Measurements from ENCODE around the gene OTULIN.
A peak's percentile ranks its signal among the peaks of the same experiment; 100 is the strongest.

OTULIN gene

DNA sequence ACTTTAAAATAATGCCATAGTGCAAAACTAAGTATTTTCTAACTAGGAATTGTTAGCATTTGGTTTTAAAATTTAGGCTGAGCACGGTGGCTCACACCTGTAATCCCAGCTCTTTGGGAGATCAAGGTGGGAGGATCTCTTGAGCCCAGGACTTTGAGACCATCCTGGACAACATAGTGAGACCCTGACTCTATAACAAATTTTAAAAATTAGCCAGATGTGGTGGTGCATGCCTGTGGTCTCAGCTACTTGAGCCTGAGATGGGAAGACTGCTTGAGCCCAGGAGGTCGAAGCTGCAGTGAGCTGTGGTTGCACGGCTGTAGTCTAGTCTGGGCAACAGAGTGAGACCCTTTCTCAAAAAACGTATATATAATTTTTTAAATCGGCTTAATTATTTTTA is 4.9 kb downstream of the OTULIN start:
- DNase-seq: no peak

DNA sequence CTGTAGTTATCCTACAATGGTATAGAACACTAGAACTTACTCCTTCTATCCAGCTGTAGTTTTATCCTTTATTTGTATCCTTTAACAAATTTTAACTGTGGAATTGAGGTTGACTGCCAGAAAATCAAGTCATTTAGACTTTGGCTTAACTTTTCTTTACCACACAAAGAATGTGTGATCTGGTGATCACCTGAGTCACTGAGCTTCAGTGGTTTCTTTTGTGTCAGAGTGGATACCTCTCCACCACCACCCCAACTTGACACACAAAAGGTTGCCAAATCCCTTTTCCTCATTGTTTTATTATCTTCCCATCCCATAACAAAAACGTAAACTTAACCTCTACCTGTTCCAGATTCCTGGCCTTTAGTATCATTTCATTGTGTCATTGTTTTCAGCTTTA is 5.5 kb downstream of the OTULIN start:
- no peak for DNase-seq

DNA sequence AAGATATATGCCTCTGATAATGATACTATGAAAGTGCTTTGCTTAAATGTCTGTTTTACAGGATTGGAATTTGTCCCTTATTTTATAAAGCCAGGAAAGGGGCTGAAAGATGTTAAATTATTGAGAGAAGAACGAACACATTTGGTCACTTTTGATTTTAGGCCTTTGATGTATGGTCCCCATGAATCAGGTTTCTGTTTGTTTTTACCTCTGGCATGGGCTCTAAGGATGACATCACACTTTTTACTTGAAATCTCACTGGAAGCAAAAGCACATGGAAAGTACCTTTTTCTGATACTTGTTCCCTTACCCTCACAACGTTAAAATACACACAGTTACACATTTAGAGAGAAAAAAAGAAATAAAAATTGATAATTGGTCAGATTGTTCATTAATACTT is 6.9 kb downstream of the OTULIN start:
- DNase-seq: no peak

DNA sequence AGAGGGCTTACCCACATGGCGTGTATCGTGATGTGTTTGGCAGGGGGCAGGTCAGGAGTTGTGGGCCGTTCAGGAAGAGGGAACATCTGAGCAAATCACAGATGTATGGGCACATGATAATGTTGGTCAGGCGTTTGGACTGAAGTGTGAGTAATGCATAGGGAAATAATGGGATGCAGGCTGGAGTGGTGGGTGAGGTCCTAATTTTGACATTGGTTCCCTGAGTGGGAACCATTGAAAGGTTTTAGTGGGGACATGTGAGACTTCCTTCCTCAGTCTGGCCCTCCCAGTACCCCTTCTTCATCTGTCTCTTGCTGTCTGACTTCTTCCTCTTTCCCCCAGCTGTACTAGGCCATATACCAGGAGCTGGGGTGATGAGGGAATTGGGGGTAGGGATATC is 7.6 kb downstream of the OTULIN start:
- no peak for DNase-seq

DNA sequence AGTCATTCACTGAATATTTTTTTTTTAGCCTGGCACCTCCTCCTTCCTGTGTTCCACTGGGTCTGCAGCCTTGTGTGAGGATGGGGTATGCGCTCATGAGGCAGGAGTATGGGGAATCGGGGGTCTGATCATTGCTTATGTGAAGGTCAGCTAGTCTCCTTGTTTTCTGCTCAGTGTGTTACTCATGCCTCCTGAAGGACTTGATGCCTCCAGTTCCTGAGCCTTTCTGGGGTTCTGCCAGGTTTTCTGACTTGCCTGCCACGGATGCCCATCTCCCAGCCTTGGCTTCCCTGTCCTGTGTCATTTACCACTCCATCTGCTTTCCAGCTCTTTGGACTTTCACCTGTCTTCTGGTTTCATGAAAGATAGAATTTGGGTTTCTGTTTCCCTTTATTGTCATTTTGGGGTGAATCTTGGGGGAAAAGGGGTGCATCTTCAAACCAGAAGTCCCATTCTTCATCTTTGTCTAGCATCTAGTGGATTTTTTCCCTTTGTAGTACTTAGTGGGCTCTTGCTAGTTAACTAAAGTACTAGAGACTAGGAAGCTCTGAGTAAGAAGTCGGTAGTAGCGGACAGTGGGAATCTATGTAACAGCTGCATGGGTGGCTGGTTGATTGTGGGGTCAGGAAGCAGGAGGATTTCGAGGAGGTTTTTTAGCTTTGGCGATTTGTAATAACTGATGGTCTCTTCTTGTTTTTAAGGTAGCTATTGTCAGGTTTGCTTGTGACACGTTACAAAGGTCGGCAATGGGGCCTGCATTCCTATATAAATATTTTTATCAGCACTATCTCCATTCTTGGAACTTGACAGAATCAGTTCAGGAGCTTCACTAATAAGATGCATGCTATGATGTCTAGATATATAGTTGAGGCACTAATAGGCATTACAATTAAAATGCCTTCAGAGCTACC is 8.2 kb downstream of the OTULIN start:
- no peak for DNase-seq

DNA sequence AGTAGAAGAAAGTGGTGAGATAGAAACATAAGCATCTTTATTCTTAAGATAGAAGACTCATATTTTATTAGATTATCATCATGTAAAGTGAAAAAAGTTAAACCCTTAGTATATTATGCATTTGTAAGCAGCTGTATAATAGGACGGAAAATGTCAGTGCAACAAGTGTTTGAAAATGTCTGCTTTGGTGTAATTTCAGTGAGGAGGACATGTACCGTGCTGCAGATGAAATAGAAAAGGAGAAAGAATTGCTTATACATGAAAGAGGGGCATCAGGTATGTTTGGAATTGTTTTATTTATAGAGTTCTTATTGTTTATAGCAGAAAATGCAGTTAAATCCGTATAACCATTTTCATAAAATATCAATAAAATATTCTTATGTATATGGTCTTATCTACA is 8.9 kb downstream of the OTULIN start:
- DNase-seq: no peak

DNA sequence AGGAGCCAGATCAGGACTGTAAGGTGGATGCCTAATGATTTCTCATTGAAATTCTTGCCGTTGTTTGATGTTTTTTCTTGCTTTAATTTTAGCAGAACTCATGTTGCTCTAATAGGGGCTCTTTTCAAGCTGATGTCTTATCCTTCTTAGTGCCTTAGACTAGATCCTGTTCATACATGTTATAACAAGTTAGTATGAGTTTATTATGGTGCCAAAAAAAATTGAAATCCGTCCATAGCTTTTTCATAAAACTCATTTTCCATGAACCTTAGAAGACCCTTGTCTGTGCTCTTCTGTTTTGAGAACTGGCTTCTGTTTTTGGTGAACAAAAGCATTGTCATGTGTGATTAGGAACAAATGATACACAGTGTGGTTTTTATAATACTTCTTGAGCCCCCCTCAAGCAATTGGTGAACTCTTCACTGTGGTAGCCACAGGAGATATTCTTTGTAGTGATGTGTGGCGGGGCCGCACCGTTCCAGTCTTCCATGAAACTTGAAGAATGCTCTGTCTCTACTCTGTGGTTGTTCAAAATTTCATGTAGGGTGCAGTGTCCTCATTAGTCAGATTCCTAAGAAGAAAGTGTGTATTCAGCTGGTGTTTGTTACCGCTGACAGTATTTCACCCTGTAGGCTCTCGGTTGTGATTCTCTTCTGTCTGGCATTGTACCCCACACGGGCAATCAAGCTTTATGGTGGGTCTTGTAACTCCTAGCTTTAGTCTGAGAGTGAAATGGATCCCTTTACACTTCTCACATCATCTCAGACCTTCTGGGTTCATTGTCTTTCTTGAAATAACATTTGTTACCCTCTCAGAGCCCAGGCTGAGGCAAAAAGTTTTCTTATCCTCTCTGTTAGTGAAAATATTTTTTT is 10.7 kb downstream of the OTULIN start:
- DNase-seq: no peak

DNA sequence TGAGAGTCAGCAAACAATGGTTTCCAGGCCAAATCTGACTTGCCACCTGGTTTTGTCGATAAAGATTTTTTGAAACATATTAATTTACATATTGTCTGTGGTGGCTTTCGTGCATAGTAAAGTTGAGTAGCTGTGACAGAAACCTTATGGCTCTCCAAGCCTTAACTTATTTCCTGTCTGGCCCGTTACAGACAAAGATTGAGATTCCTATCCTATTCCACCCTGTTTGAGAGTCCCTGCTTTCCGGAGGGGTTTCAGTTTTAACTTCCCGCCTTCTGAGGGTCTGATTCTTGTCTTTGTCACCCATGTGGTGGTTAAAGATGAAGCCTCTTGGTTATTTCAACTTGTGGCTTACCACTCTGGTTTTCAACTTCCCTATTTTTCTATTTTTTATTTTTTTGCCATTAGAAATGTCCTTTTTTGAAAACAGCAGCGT is 11.4 kb downstream of the OTULIN start:
- no peak for DNase-seq

DNA sequence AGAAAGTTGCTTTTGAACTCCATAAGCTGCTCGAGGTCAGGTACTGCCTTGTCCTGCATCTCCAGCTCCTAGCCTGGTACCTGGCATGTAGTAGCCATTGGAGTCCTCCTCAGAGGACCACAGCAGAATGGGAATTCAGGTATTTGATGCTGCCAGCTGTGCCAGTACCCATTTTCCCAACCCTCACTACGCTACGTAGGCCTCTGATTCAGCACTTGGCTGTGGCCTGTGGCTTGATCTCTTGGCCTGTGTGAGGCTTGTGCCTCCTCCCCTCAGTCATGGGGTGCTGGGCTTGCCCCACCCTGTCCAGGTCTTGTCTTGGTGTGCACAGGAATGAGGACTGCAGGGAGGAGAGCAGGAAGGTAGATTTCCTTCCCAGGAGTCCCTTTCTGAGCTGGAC is 11.8 kb downstream of the OTULIN start:
- DNase-seq: peak; percentile 68

DNA sequence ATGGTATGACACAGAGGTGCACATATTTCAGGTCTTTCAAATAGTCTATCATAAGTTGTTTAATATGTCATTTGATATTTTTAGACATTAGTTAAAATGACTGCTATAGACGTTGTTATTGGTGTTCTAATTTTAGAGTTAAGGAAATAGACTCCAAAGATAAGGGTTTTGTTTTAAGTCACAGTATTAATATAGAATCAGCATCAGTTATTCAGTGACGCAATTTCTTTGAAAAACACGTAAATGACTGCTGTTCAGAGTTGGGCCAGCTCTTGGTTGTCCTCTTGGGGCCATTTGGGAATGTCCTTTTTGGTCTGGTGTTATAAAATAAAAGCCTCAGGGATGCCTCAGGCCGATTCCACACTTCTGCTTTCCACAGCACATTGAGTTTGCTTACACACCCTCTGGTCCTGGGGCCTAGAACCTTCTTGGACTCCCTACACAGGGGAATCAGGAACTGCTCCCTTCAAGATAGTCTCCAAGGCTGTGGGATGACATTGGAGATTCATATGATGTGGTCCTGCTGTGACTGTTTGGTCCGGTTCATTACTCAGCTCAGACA is 14.3 kb downstream of the OTULIN start:
- no peak for DNase-seq

DNA sequence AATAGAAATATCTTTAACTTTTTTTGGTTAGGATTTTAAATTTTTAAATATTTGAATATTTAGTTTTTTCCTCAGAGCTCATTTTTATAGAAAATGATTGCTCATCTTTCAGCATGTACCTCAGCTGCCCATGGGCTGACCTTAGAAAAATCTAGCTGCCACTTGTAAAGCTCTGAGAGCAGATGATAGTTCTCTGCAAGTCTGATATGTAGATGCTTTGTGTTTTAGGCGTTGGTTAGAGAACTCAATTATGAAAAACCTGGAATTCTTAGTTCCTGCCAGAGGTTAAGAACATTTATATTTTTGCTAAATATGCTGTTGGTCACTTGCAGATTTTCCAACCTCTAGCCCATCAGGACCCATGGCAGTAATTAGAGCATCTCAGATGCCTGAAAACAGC is 15.1 kb downstream of the OTULIN start:
- no peak for DNase-seq

DNA sequence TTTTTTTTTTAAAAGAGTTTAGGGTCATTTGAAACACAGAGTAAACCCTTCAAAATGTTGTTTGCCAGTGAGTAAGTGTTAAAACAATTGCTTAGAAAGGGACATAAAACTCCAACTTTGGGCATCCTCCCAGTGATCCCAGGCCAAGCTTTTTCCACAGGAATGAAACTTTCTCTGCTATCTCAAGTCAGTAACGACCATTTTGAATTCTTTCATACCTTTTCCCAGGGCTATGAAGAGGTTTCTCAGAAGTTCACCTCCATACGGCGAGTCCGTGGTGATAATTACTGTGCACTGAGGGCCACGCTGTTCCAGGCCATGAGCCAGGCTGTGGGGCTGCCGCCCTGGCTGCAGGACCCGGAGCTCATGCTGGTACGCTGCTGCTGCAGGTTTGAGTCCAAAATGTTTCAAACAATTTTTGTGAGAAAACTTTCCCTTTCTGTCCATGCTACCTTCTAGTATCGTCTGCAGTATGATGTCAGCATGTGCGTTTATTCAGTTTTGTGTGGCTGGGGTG is 16.8 kb downstream of the OTULIN start:
- DNase-seq: no peak

DNA sequence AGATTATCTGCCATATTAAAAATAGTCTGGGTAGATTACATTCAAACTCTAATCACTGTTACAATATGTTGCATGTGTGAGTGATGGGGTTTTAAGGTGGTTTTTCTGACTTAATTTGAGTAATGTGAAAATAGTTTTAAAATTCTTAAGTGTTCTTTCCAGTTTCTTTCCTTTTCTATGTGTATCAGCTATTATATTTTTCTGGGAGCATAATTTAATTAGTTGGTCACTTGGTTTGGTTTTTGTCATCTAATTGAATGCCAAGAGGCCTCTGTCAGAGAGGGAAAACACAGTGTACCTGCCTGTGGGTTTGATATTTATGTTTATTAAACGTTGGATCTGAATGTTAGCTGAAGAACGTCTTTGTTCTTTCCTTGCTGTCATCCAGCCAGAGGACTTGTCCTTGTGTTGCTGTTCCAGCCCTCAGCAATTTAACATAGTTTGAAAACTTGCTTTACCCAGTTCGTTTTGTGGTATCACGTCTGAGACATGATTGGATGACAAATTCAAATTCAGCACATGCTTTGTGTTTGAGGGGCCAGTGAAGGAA is 19.5 kb downstream of the OTULIN start:
- no peak for DNase-seq

DNA sequence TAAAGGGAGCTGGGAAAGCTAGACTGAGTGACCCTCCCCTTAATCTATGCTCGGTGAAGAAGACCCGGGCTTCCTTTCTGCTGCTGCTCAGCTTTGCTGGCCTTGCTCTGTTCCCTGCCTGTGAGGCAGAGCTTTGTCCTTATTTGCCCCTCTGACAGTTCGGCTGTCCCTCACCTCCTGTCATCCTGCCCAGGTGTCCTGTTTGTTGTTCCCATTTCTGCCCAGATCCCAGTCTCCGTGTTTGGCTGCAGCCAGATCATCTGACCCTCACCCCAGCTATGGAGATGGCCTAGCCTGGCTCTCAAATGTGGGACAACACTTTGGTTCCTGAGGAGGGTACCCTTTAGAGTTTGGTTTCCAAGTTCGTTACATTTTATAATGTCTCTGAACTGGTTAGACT is 20.2 kb downstream of the OTULIN start:
- no peak for DNase-seq

DNA sequence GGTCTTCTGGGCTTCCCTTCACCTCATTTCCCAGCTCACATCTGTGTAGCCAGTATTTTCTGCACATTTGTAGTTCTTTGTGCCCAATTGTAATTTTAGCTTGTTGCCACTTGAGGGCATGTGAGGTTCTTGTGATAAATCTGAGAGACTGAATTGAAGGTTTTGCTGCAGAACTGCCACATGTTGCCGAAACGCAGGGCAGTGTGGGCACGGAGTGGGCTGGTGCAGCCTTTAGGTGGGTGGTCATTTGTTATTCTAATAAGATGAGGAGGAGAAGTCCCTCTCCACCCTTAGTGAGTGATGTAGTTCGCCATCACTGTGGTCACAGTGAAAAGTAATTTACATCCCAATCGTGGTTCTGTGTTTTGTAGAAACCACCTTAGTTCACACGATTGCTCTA is 21.2 kb downstream of the OTULIN start:
- no peak for DNase-seq

DNA sequence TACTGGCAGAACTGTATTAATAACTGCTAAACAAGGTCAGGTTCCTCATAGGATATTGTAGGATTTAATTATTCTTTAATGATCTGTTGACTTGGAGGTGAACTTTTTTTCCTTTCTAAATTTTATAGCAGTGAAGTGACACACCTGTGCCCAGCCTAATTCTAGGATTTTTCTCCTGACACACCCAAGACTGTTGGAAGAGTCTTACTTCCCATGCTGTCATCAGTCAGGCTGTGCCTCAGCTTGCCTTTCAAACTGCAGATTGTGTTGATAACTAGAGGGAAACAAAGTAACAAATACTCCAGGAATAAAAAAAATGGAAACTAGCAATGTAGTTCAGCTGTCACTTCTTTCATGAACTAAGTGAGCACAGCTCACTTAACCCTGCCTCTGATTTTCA is 22.0 kb downstream of the OTULIN start:
- no peak for DNase-seq

DNA sequence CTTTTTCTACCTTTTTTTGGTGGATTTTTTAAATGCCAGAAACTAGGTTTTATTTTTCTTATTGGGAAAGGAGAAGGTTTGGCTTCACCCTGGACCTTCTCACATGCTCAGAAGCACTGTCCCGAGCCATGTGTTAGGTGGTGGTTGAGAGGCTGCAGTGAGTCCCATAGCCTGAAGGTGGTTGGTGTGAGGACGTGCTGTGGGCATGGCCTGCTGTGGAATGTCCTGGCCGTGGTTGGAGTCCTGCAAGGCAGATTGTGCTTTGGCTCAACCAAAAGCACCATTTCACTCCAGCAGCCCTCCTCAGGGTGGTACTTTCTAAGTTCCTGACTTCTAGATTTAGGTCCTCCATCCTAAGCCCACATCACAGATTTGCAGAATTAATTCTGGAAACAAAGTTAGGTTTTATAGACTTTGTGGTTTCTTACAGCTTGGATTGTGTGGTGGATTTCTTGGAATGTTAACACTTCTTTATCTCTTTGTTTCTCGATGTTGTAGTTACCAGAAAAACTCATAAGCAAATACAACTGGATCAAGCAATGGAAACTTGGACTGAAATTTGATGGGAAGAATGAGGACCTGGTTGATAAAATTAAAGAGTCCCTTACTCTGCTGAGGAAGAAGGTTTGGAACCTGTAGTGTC is 22.6 kb downstream of the OTULIN start:
- no peak for DNase-seq

DNA sequence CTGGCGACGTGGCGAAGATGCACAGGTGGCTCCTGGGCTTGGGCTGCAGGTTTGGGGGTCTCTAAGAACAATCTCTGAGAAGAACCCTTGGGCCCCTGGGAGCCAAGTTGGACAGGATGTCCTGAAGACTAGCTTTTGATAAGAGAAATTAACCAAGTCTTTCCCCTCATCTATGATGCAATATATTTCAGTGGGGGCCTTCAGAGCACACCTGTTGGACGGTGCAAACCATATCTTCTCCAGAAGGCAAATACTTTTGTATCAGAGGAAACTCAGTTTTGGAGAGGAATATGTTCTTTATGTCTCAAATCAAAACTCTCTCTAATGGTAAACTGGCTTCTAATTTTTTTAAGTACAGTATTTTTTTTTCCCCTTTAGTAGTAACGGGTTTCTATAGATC is 28.6 kb downstream of the OTULIN start:
- DNase-seq: no peak

DNA sequence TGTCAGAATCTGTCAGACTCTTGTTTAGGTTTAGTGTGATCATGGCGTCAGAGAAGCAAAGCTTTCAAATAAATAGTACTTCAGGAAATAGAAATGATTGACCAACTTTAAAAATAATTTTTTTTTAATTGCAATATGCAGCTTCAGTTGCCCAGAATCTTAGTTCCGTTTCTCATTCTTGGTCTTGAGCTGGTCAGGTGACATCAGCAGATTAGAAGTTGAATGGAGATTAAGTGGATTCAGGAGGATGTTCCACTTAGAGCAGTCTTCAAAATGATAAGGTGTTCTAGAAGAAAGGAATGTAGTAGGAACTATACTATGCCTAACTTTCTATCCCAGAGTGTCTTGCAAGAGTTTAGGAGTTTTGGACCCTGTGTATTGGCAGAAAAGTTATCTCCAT is 30.6 kb downstream of the OTULIN start:
- no peak for DNase-seq

DNA sequence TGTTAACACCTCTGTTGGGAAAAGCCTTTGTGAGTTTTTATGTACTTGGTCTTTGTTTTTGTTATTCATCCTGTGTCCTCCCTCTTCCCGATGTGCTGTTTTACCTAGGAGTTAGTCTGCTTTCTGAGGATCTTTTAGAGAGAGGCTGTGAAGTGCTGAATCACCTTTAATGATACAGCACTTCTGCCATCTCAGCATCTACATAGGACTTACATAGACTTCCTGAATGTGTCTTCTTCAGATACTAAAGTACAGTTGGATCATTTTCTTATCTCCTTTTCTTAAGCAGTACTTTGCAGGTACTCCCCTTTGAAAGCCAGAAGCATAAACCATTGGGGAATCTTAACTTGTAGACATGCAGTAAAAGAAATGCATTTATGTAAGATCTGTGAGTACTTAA is 31.5 kb downstream of the OTULIN start:
- no peak for DNase-seq

DNA sequence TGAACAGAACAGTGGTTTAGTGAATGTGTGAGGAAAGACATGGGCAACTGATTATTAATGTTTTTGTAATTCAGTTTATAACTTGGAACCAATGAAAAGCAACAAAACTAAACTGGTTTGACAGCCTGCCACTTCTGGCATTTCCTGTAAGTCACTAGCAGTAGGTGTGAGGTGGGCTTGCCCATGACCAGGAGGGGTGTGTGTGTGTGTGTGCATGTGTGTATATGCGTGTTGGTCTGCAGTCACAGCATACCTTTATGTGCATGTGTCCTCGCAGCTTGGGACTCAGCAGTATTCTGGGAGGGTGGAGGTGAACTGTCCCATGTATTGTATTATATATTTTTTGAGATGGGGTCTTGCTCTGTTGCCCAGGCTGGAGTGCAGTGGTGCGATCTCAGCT is 32.3 kb downstream of the OTULIN start:
- DNase-seq: no peak

DNA sequence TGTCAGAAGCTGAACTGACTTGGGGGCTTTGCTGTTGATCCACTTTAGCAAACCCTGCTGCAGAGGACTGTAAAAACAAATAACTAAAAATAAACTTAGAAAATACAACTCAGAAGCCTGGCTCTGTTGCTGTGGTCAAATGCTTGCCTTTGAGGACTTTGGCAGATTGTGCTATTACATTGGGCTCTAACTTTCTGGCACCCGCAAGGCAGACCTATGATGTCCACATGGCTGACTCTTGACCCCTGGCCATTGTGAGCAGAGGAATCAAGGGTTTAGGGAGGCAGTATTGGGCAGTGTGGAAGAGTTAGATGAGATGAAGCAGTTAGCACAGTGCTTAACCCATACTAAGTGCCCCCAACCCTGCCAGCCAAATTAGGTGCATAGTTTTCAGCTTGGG is 34.0 kb downstream of the OTULIN start:
- DNase-seq: no peak

DNA sequence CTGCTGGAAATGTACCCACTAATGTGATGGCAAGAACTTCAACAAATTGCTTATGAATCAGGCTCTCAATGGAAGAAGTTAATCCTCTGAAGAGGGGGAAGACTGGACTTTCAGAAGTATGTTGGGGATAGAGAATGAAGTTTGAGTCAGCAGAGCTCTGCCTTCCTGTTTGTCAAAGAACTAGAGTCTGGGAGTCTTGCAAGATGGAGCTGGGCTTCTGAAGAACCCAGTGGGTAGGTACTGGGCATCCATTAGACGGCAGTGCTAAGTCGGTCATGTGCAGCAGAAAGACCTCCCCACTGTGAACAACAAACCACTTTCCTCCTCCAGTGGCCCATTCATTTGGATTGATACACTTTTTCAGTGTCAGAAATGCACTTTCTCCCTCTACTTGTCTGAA is 34.6 kb downstream of the OTULIN start:
- DNase-seq: no peak
